ENCODE measurements around the gene MAN2B1.
"Not testable (repeated sequence)": the region's sequence is repeated elsewhere in the genome, so short reads cannot be mapped to it uniquely, and the experiment has no call there.

MAN2B1 gene

DNA sequence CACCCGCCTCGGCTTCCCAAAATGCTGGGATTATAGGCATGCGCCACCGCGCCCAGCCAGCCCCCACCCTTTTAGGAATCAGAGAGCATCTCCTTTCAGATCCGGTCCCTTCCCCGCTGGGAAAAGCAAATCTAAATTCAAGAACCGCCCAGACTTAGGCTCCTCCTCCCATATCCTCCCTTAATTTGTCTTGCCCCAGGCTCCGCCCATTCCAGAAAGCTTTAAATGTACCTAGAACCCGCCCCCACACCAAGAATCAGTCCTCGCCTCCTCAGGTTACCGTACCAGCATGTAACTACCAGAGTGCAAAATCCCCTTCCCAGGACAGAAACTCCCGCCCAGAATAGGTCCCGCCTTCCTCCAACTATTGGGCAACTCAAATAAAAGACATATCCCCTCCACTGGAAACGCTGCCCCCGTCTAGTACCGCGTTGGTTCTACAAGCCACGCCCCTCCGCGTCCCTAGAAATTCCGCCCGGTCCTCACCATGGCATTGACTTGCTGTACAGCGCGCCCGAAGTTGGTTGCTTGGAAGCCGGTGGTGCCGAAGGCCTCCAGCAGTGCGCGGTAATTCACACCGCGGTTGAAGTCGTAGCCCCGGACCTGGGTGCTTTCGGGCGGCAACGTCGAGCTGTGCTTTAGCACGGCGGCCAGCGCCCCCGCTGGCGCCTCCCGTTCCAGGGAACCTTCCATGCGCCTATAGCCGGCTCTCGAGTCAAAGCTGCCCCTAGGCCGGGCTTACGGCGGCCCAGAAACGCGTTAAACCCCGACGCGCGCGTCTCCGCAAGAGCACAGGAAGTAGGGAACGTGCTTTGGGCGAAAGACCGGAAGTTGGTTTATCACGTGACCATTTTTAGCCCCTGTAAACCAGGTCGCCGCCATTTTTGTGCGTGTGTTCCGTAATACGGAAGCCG lies 14.8 kb upstream of the MAN2B1 start, which contains the start of gene DHPS:
Gene DHPS, minus strand, starts transcription at position 807 of the 914 bp plus-strand sequence. Its CDS starts 114 bp downstream, at position 693.
- Histone ChIP-seq H2AFZ (ENCODE audit: low read depth, low read length) (peak within 1 kb of the TSS; percentile 19), H3K27me3 (ENCODE audit: control insufficient read depth in 1 of 2, insufficient read depth in 1 of 2, low read length in 2 of 2) (no peaks in the 10 kb centered on the region), H3K4me3 (ENCODE audit: insufficient read depth in 1 of 2, low read depth in 1 of 2, low read length in 2 of 2) (peak within 1 kb of the TSS; percentile 74 to 92), H3K27ac (ENCODE audit: low read length, poor library complexity, severe bottlenecking) (peak within 1 kb of the TSS; percentile 92), H3K4ac (ENCODE audit: low read depth in 1 of 2, low read length in 2 of 2) (peak within 1 kb of the TSS; percentile 33 to 39), H3K9ac (ENCODE audit: low read length) (peak within 1 kb of the TSS; percentile 100), H2BK12ac (ENCODE audit: low read length in 2 of 2) (no peak within 1 kb of the TSS), H2BK15ac (ENCODE audit: low read depth, poor library complexity, severe bottlenecking) (peak within 1 kb of the TSS; percentile 63), H3K4me2 (ENCODE audit: low read length, poor library complexity, severe bottlenecking) (peak within 1 kb of the TSS; percentile 80), H3K36me3 (ENCODE audit: control insufficient read depth in 1 of 2, insufficient read depth in 2 of 2, low read depth in 1 of 2, low read length in 2 of 2) (peaks cover 38% of the 10 kb centered on the region in 2 experiments), H3K18ac (ENCODE audit: low read depth in 1 of 2, low read length in 2 of 2) (peak within 1 kb of the TSS; percentile 29 to 75), H4K91ac (ENCODE audit: low read length) (peak within 1 kb of the TSS; percentile 53), H3K4me1 (ENCODE audit: control insufficient read depth, insufficient read depth, low read depth, low read length) (peaks cover 6% of the 10 kb centered on the region), H3K14ac (ENCODE audit: low read length in 2 of 2) (no peak within 1 kb of the TSS), H3K23ac (ENCODE audit: low read length in 2 of 2) (peak within 1 kb of the TSS in 1 of 2 experiments; percentile 11), H4K8ac (ENCODE audit: low read length) (peak within 1 kb of the TSS; percentile 97), H3K79me1 (replicated peaks; ENCODE audit: low read length, poor library complexity, severe bottlenecking) (peaks cover 21% of the 10 kb centered on the region), H2AK5ac (ENCODE audit: low read length, severe bottlenecking) (no peak within 1 kb of the TSS), H2BK5ac (ENCODE audit: low read depth, low read length, poor library complexity, severe bottlenecking) (peak within 1 kb of the TSS; percentile 47), H2BK120ac (ENCODE audit: low read depth, low read length) (no peak within 1 kb of the TSS), H3K9me3 (ENCODE audit: control insufficient read depth, low read length) (no peaks in the 10 kb centered on the region)
- peak; percentile 98 for DNase-seq
- under 1% methylated on average over 68 of the region's 68 CpGs for WGBS

DNA sequence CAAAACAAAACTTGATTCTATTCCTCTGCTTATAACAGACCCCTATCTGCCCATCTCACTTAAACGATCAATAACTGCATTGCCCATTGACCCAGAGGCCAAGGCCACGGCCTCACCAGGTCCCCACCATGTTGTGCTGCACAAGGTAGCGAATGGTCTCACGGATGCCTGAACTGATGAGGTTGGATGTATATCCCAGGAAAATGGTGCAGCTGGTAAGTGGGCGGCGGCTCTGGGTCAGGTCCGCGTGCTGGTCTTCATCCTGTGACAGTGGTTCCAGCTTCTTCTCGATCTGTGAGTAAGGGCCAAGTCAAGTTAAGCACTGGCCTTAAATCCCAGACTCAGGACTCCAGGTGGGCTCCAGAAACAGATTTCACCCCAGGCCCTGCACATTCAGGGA lies 13.5 kb upstream of the MAN2B1 start:
- WGBS, result 97% methylated on average over 9 of the region's 9 CpGs

DNA sequence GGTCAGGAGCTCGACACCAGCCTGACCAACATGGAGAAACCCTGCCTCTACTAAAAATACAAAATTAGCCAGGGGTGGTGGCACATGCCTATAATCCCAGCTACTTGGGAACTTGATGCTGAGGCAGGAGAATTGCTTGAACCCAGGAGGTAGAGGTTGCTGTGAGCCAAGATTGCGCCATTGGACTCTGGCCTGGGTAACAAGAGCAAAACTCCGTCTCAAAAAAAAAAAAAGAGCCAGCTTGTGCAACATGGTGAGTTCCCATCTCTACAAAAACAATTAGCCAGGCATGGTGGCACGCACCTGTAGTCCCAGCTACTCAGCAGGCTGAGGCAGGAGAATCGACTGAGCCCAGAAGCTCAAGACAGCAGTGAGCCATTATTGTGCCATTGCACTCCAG lies 11.5 kb upstream of the MAN2B1 start:
- not testable (repeated sequence) for H3K23ac ChIP-seq (ENCODE audit: low read length in 2 of 2); H2BK120ac ChIP-seq (ENCODE audit: low read depth, low read length); H4K8ac ChIP-seq (ENCODE audit: low read length); H3K9ac ChIP-seq (ENCODE audit: low read length); H2BK5ac ChIP-seq (ENCODE audit: low read depth, low read length, poor library complexity, severe bottlenecking); H3K4me3 ChIP-seq (ENCODE audit: insufficient read depth in 1 of 2, low read depth in 1 of 2, low read length in 2 of 2); H3K14ac ChIP-seq (ENCODE audit: low read length in 2 of 2); H4K91ac ChIP-seq (ENCODE audit: low read length); H3K4me1 ChIP-seq (ENCODE audit: control insufficient read depth, insufficient read depth, low read depth, low read length); H3K18ac ChIP-seq (ENCODE audit: low read depth in 1 of 2, low read length in 2 of 2); H3K4ac ChIP-seq (ENCODE audit: low read depth in 1 of 2, low read length in 2 of 2); DNase-seq; H3K27me3 ChIP-seq (ENCODE audit: control insufficient read depth in 1 of 2, insufficient read depth in 1 of 2, low read length in 2 of 2); H3K27ac ChIP-seq (ENCODE audit: low read length, poor library complexity, severe bottlenecking); H2AK5ac ChIP-seq (ENCODE audit: low read length, severe bottlenecking); H3K9me3 ChIP-seq (ENCODE audit: control insufficient read depth, low read length); H2AFZ ChIP-seq (ENCODE audit: low read depth, low read length); H2BK12ac ChIP-seq (ENCODE audit: low read length in 2 of 2); H2BK15ac ChIP-seq (ENCODE audit: low read depth, poor library complexity, severe bottlenecking); H3K4me2 ChIP-seq (ENCODE audit: low read length, poor library complexity, severe bottlenecking)
- peaks cover 38% of the 10 kb centered on the region for H3K79me1 ChIP-seq (replicated peaks; ENCODE audit: low read length, poor library complexity, severe bottlenecking)
- 98% methylated on average over 4 of the region's 5 CpGs for WGBS
- H3K36me3 ChIP-seq (ENCODE audit: control insufficient read depth in 1 of 2, insufficient read depth in 2 of 2, low read depth in 1 of 2, low read length in 2 of 2), result peaks cover 66% of the 10 kb centered on the region in 2 experiments

More for the DNA sequence above, 13.5 kb upstream of the MAN2B1 start:
- Histone ChIP-seq H3K79me1 (replicated peaks; ENCODE audit: low read length, poor library complexity, severe bottlenecking) (peaks cover 32% of the 10 kb centered on the region), H4K8ac (ENCODE audit: low read length) (no peak overlapping the region), H4K91ac (ENCODE audit: low read length) (no peak overlapping the region), H2BK120ac (ENCODE audit: low read depth, low read length) (no peak overlapping the region), H2AK5ac (ENCODE audit: low read length, severe bottlenecking) (no peak overlapping the region), H3K4me1 (ENCODE audit: control insufficient read depth, insufficient read depth, low read depth, low read length) (peaks cover 7% of the 10 kb centered on the region), H3K4me2 (ENCODE audit: low read length, poor library complexity, severe bottlenecking) (no peak overlapping the region), H2BK5ac (ENCODE audit: low read depth, low read length, poor library complexity, severe bottlenecking) (no peak overlapping the region), H3K14ac (ENCODE audit: low read length in 2 of 2) (no peak overlapping the region), H3K27ac (ENCODE audit: low read length, poor library complexity, severe bottlenecking) (no peak overlapping the region), H3K4ac (ENCODE audit: low read depth in 1 of 2, low read length in 2 of 2) (no peak overlapping the region), H3K4me3 (ENCODE audit: insufficient read depth in 1 of 2, low read depth in 1 of 2, low read length in 2 of 2) (peak overlapping the region in 1 of 2 experiments; percentile 29), H2BK15ac (ENCODE audit: low read depth, poor library complexity, severe bottlenecking) (no peak overlapping the region), H3K36me3 (ENCODE audit: control insufficient read depth in 1 of 2, insufficient read depth in 2 of 2, low read depth in 1 of 2, low read length in 2 of 2) (peaks cover 48 to 51% of the 10 kb centered on the region in 2 experiments), H3K9ac (ENCODE audit: low read length) (no peak overlapping the region), H2BK12ac (ENCODE audit: low read length in 2 of 2) (no peak overlapping the region), H3K9me3 (ENCODE audit: control insufficient read depth, low read length) (no peaks in the 10 kb centered on the region), H3K23ac (ENCODE audit: low read length in 2 of 2) (no peak overlapping the region), H2AFZ (ENCODE audit: low read depth, low read length) (no peak overlapping the region), H3K27me3 (ENCODE audit: control insufficient read depth in 1 of 2, insufficient read depth in 1 of 2, low read length in 2 of 2) (no peaks in the 10 kb centered on the region), H3K18ac (ENCODE audit: low read depth in 1 of 2, low read length in 2 of 2) (no peak overlapping the region)
- no peak for DNase-seq

DNA sequence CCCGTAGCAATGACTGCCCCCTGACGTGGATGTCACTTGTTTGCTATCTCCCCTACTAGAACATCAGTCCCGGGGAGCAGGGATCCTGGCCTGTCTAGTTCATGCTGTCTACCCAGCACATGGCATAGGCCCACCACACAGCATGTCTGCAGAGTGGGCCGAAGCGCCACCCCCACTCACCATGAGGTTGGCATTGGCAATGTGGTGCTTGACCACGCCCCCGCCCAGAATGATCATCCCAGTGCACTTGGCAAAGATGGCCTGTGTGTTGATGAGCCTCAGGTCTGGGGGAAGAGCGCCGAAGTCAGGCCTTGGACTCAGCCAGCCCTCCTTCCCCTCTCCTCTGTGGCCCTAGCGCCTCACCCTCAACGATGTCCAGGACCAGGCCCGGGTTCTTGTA lies 10.4 kb upstream of the MAN2B1 start:
- Histone ChIP-seq H3K4me2 (ENCODE audit: low read length, poor library complexity, severe bottlenecking) (no peak overlapping the region), H4K91ac (ENCODE audit: low read length) (no peak overlapping the region), H2BK12ac (ENCODE audit: low read length in 2 of 2) (no peak overlapping the region), H2AFZ (ENCODE audit: low read depth, low read length) (no peak overlapping the region), H2AK5ac (ENCODE audit: low read length, severe bottlenecking) (no peak overlapping the region), H3K23ac (ENCODE audit: low read length in 2 of 2) (no peak overlapping the region), H2BK5ac (ENCODE audit: low read depth, low read length, poor library complexity, severe bottlenecking) (no peak overlapping the region), H3K4me3 (ENCODE audit: insufficient read depth in 1 of 2, low read depth in 1 of 2, low read length in 2 of 2) (no peak overlapping the region), H3K4me1 (ENCODE audit: control insufficient read depth, insufficient read depth, low read depth, low read length) (peaks cover 7% of the 10 kb centered on the region), H3K4ac (ENCODE audit: low read depth in 1 of 2, low read length in 2 of 2) (no peak overlapping the region), H3K36me3 (ENCODE audit: control insufficient read depth in 1 of 2, insufficient read depth in 2 of 2, low read depth in 1 of 2, low read length in 2 of 2) (peaks cover 77% of the 10 kb centered on the region in 2 experiments), H3K9ac (ENCODE audit: low read length) (peak overlapping the region; percentile 7), H3K79me1 (replicated peaks; ENCODE audit: low read length, poor library complexity, severe bottlenecking) (peaks cover 43% of the 10 kb centered on the region), H3K18ac (ENCODE audit: low read depth in 1 of 2, low read length in 2 of 2) (no peak overlapping the region), H3K27me3 (ENCODE audit: control insufficient read depth in 1 of 2, insufficient read depth in 1 of 2, low read length in 2 of 2) (no peaks in the 10 kb centered on the region), H3K9me3 (ENCODE audit: control insufficient read depth, low read length) (no peaks in the 10 kb centered on the region), H3K14ac (ENCODE audit: low read length in 2 of 2) (no peak overlapping the region), H2BK15ac (ENCODE audit: low read depth, poor library complexity, severe bottlenecking) (no peak overlapping the region), H3K27ac (ENCODE audit: low read length, poor library complexity, severe bottlenecking) (no peak overlapping the region), H2BK120ac (ENCODE audit: low read depth, low read length) (no peak overlapping the region), H4K8ac (ENCODE audit: low read length) (no peak overlapping the region)
- DNase-seq, result no peak
- 98% methylated on average over 12 of the region's 12 CpGs for WGBS
